ENCODE measurements around the gene TMC7.

Gene TMC7

DNA sequence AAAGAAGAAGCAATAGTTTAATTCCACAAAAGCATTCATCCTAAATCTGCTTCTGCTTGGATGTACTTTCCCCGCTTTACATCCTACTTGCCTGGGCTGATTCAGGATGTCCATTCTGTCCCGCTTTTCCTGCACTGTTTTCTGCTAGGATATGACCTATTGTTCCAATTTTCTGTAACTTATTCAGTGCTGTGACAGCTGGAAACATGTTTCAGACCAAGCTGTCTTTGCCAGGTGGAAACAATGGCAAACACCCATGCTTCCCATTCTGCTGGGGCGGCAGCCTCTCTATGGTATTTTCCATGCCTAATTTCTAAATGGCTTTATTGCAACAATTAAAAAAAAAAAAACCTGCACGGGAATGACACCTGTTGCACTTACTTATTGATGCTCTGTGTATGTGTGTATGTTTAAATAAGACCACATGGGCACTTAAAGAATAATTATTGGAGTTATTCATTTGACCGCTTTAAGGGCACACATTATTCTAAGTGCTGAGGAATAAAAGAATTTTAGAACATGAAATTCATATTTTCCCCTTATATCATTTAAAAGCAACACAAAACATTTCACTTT lies 104.7 kb downstream of the TMC7 start:
- DNase-seq (ENCODE audit: low read depth): no peak
- no peak overlapping the region for H3K4me3 ChIP-seq (ENCODE audit: control insufficient read depth, low read depth, low read length)
- TF ChIP-seq, protein P1, sequence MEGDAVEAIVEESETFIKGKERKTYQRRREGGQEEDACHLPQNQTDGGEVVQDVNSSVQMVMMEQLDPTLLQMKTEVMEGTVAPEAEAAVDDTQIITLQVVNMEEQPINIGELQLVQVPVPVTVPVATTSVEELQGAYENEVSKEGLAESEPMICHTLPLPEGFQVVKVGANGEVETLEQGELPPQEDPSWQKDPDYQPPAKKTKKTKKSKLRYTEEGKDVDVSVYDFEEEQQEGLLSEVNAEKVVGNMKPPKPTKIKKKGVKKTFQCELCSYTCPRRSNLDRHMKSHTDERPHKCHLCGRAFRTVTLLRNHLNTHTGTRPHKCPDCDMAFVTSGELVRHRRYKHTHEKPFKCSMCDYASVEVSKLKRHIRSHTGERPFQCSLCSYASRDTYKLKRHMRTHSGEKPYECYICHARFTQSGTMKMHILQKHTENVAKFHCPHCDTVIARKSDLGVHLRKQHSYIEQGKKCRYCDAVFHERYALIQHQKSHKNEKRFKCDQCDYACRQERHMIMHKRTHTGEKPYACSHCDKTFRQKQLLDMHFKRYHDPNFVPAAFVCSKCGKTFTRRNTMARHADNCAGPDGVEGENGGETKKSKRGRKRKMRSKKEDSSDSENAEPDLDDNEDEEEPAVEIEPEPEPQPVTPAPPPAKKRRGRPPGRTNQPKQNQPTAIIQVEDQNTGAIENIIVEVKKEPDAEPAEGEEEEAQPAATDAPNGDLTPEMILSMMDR (conservative IDR thresholded peaks at IDR 0.05; ENCODE audit: control insufficient read depth, insufficient read depth, low read depth, low read length): no peak

DNA sequence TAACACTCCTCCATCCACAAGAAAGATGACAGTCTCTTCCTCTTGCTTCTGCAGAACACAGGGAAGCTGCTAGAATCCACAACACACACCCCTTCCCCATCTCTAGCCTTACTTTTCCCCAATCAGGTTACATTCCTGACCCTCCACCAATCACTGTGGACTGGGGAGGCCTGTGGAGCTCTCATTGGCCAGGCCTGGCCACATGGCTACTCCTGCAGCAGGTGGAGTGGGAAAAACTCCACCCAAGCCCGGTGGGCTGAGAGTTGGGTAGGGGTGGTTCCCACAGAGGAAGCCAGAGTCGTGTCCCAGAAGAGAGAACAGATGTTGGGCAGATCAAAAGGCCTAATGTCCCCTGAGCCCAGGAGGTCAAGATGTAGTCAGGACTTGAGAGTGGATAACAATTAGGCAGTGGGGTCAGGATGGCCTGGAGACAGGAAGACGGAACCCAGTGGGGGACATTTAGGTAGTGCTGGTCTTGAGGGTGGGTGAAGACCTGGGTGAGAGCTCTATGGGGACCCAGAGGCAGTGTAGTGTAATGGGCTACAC lies 105.7 kb downstream of the TMC7 start:
- H3K4me3 ChIP-seq (ENCODE audit: control insufficient read depth, low read depth, low read length): no peak overlapping the region
- TF ChIP-seq, protein P1 (conservative IDR thresholded peaks at IDR 0.05; ENCODE audit: control insufficient read depth, insufficient read depth, low read depth, low read length): no peak
- DNase-seq (ENCODE audit: low read depth): no peak

DNA sequence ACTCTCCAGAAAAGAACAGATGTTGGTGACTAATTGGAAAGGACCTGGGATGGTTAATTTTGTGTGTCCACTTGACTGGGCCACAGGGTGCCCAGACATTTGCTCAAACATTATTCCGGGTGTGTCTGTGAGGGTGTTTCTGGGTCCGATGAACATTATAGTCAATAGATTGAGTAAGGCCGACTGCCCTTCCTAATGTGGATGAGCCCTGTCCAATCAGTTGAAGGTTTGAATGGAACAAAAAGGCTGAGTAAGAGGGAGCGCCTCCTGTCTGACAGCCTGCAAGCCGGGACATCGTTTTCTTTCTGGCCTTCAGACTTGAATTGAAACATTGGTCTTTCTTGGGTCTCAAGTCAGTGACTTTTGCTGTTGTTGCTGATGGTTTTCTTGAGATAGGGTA lies 107.2 kb downstream of the TMC7 start:
- DNase-seq (ENCODE audit: low read depth): no peak

DNA sequence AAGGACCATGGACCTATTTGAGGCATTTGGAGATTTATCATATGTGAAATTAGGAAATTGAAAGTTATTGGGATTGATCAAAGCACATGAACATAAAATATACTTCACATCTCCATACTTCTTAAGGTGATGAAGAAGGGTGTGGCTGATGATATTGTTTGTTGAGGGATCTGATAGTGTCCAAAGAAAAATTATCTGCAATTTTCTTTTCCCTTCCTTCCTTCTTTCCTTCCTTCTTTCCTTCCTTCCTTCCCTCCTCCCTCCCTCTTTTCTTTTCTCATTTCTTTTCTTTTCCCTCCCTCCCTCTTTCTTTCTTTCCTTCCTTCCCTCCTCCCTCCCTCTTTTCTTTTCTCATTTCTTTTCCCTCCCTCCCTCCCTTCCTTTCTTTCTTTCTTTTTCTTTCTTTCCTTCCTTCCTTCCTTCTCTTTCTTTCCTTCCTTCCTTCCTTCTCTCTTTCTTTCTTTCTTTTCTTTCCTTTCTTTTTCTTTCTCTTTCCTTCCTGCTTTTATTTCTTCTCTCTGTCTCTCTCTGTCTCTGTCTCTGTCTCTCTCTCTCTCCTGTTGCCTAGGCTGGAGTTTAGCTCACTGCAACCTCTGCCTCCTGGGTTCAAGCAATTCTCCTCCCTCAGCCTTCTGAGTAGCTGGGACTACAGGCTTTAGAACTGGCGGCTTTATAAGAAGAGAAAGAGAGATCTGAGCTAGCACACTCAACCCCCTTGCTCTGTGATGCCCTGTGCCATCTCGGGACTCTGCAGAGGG lies 109.1 kb downstream of the TMC7 start:
- no peak overlapping the region for H3K4me3 ChIP-seq (ENCODE audit: control insufficient read depth, low read depth, low read length)
- DNase-seq (ENCODE audit: low read depth): no peak
- TF ChIP-seq, protein P1 (conservative IDR thresholded peaks at IDR 0.05; ENCODE audit: control insufficient read depth, insufficient read depth, low read depth, low read length): no peak

More for the DNA sequence above, 107.2 kb downstream of the TMC7 start:
- no peak overlapping the region for H3K4me3 ChIP-seq (ENCODE audit: control insufficient read depth, low read depth, low read length)
- TF ChIP-seq, protein P1 (conservative IDR thresholded peaks at IDR 0.05; ENCODE audit: control insufficient read depth, insufficient read depth, low read depth, low read length): no peak

DNA sequence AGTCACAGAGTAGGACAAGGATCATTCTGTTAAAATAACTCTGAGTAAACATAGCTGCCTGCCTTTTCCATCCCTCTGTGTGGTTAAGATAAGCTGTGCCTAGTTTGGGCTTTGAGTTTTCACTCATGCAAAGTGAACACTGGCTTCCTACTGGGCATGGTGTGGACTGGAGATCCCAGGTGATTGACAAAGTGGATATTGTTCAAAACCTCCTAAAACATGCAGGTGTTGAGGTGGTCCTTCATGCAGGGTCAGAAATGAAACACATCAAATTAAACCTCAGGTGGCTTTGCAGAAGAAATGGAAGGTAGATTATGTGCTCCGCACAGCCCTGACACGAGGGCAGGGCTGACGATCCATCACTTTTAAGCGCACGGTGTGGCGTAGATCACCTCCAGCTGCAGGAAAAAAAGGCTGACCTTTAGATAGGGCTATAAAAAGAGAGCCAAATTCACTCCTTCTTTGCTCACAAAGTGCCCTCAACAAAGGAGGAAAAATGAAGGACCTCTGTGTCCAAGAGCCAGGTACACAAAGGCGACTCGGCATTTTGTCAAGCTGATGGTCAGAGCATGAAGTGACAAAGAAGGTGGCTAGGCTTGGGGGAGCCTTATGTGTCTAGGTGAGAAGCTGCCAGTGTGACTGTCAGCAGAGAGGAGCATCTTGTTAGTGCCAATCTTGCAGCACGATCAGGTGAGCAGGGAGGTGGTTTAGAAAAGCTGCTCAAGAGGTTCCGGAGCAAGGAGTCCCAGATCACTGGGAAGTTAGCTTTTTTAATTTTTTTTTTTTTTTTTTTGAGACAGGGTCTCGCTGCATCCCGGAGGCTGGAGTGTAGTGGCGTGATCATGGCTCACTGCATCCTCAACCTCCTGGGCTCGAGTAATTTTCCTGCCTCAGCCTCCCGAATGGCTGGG lies 110.2 kb downstream of the TMC7 start:
- no peak overlapping the region for H3K4me3 ChIP-seq (ENCODE audit: control insufficient read depth, low read depth, low read length)
- DNase-seq (ENCODE audit: low read depth): no peak
- TF ChIP-seq, protein P1 (conservative IDR thresholded peaks at IDR 0.05; ENCODE audit: control insufficient read depth, insufficient read depth, low read depth, low read length): no peak

DNA sequence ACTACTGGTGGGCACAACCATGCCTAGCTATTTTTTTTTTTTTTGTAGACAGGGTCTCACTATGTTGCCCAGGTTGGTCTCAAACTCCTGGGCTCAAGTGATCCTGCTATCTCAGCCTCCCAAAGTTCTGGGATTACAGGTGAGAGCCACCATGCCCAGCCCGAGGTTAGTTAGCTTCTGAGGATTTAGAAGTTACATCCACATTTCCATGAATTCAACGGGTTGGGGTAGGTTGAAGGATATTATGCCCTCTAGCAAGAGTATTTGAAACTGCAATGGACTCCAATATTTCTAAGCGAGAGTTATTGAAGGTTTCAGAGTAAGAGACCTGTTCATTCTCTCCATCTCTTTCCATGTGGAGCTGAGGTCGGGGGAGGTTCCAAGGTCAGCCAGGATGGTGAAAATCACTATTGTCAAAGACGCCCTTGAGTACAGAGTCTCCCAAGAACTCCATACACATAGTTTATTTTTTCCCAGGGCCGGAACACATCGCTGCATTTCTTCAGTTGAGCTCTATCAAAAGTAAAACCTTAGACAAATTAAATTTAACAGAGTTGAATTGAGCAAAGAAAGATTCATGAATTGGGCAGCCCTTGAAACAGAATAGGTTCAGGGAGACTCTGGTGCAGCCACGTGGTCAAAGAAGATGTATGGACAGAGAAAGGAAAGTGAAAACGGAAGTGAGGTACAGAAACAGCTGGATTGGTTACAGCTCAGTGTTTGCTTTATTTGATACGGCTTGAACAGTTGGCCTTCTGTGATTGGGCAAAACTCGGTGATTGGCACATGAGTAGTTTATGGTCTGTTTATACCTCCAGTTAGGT lies 111.0 kb downstream of the TMC7 start:
- TF ChIP-seq, protein P1 (conservative IDR thresholded peaks at IDR 0.05; ENCODE audit: control insufficient read depth, insufficient read depth, low read depth, low read length): peak; percentile 15

More for the DNA sequence above, 111.0 kb downstream of the TMC7 start:
- H3K4me3 ChIP-seq (ENCODE audit: control insufficient read depth, low read depth, low read length): no peak overlapping the region
- no peak for DNase-seq (ENCODE audit: low read depth)
